Stromal cell of bone marrow (primary cell): Measurements from ENCODE around the gene CCDC97.
A peak's percentile ranks its signal among the peaks of the same experiment; 100 is the strongest.
"Not testable (repeated sequence)": the region's sequence is repeated elsewhere in the genome, so short reads cannot be mapped to it uniquely, and the experiment has no call there.

Source experiments
- DNase-seq: peaks from one replicate; pipeline ENCODE4 v3.0.0-alpha.2; 2012; ENCODE audit warnings: low read depth

The CCDC97 gene

DNA sequence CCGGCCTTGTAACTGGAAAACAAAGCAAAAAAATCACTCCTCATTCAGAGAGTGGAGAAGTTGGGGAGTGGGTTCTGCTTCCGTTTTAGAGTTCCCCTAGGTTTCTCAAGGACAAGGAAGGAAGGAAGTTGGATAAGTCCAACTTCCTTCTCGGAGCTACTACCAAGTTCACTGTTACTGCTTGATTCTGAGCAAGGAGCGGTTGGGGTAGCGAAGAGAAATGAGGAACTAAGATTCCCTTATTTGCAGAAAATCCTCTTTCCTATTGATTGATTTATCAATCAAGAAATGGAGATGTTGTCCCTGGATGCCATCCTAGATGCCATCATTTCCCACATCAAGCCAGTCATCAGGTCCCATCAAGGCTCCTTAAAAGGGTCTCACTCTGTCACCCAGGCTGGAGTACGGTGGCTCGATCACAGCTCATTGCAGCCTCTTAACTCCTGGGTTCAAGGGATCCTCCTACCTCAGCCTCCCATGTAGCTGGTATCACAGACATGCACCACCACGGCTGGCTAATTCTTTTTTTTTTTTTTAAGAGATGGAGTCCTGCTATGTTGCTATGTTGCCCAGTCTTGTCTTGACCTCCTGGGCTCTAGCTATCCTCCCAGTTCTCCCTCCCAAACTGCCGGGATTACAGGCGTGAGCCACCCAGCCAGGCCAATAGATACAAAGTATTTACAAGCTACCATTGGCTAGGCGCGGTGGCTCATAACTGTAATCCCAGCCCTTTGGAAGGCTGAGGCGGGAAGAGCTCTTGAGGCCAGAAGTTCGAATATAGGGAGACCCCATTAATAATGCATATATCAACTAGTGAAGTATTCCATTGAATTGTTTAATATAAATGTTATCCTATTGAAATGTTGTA, 54.8 kb downstream of the CCDC97 start:
- DNase-seq, result no peak

DNA sequence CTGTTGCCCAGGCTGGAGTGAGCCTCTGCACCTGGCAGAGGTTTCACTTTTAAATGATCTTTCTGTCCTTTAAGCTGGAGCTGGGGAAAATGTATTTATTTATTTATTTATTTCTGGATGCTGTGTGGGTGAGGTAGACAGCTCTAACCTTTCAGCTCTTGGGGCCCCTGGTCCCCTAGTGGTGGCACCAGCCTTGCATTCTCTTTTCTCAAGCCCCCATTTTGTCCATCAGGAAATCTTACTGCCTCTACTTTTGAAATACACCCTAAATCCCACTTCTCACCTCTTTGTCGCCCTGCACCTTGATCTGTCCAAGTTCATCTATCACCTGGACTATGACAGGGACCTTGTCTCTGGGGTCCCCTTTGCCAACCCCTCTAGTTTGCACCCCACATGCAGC, 56.1 kb downstream of the CCDC97 start:
- DNase-seq, result no peak

DNA sequence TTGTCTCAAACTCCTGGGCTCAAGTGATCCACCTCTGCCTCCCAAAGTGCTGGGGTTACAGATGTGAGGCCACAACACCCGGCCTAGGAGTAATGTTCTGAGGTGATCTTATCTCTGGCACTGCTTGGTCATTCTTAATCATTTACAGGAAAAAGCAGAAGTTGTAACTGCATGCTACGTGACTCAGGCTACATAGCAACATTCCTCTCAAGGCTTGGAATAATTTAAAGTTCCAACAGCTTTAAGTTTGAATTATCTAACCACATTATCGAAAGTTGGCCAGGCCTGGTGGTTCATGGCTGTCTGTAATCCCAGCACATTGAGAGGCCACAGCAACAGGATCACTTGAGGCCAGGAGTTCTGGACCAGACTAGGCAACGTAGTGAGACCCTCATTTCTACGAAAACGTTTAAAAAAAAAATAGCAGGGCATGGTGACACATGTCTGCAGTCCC, 57.9 kb downstream of the CCDC97 start:
- peak; percentile 78 for DNase-seq

DNA sequence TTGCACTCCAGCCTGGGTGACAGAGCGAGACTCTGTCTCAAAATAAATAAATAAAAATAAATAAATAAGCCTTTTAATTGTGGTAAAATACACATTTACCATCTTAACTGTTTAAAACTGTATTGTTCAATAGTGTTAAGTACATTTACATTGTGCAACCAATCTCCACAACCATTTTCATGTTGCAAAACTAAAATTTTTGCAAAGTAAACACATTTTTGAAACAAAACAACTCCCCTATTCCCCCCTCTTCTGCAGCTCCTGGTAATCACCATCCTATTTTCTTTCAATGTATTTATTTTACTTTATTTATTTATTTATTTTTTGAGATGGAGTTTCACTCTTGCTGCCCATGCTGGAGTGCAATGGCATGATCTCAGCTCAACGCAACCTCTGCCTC, 59.8 kb downstream of the CCDC97 start:
- DNase-seq, result no peak

DNA sequence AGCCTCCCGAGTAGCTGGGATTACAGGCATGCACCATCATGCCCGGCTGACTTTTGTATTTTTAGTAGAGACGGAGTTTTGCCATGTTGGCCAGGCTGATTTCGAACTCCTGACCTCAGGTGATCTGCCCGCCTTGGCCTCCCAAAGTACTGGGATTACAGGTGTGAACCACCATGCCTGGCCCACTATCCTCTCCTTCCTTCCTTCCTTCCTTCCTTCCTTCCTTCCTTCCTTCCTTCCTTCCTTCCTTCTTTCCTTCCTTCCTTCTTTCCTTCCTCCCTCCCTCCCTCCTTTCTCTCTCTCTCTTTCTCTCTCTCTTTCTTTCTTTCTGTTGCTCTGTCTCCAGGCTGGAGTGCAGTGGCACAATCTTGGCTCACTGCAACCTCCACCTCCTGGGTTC, 61.1 kb downstream of the CCDC97 start:
- DNase-seq, result not testable (repeated sequence)

DNA sequence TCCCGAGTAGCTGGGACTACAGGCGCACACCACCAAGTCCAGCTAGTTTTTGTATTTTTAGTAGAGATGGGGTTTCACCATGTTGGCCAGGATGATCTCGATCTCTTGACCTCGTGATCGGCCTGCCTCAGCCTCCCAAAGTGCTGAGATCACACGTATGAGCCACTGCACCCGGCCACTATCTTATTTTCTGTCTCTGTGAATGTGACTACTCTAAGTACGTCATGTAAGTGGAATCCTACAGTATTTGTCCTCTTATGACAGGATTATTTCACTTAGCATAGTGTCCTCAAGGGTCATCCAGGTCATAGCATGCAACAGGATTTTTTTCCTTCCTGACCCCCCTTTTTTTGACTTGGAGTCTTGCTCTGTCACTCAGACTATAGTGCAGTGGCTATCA, 61.6 kb downstream of the CCDC97 start:
- DNase-seq, result no peak

DNA sequence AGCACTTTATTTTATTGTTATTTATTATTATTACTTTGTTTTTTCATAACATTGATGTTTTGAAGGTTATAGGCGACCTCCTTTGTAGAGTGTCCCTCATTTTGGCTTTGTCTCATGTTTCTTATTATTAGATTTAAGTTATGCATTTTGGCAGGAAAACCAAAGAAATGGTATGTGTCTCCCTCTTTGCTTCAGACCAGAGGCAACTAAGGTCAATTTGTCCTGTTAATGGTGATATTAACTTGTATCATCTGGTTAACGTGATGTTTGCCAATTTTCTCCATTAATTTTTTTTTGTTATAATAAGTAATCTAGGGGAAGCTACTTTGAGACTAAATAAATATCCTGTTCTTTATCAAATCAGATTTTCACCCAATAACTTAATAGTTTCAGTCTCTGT, 62.5 kb downstream of the CCDC97 start:
- DNase-seq, result no peak

DNA sequence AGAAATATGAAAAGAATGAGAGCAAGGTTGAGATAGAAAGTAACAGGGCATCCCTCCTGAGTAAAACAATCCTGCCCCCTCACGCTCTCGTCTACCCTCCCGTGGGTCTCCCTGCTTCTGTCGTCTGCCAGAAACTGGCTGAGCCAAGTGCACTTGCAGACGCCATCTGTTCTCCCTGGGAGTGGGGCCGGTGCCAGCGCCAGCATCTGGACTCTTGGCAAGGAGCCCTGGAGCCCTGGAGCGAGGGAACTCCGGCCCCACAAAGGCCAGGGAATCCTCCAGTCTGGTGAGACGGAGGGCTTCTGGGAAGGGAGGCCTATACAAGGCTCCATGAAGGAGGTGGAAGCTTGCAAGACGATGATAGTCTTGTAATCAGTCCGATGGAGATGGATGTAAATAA, 64.0 kb downstream of the CCDC97 start:
- no peak for DNase-seq
